AG10803 (cell line): Measurements from ENCODE around the gene GYPB.
A peak's percentile ranks its signal among the peaks of the same experiment; 100 is the strongest.
"Not testable (repeated sequence)": the region's sequence is repeated elsewhere in the genome, so short reads cannot be mapped to it uniquely, and the experiment has no call there.

Source experiments
- DNase-seq: peaks from one replicate; pipeline ENCODE4 v3.0.0; 2010; ENCODE audit warnings: low read depth
- H3K4me3 ChIP-seq: 2 replicates; pipeline ENCODE4 v1.5.1; 2011; ENCODE audit warnings: mild to moderate bottlenecking, low read length, control low read depth
- TF ChIP-seq, protein P1 (sequence below): conservative IDR thresholded peaks from 2 replicates; pipeline ENCODE4 v1.5.1; 2011; ENCODE audit warnings: mild to moderate bottlenecking, low read length, control low read depth, inconsistent platforms

Gene GYPB

GRCh38 chr4:143986180-143986579, 33.0 kb downstream of the GYPB start:
- no peak for DNase-seq
- TF ChIP-seq, protein P1, sequence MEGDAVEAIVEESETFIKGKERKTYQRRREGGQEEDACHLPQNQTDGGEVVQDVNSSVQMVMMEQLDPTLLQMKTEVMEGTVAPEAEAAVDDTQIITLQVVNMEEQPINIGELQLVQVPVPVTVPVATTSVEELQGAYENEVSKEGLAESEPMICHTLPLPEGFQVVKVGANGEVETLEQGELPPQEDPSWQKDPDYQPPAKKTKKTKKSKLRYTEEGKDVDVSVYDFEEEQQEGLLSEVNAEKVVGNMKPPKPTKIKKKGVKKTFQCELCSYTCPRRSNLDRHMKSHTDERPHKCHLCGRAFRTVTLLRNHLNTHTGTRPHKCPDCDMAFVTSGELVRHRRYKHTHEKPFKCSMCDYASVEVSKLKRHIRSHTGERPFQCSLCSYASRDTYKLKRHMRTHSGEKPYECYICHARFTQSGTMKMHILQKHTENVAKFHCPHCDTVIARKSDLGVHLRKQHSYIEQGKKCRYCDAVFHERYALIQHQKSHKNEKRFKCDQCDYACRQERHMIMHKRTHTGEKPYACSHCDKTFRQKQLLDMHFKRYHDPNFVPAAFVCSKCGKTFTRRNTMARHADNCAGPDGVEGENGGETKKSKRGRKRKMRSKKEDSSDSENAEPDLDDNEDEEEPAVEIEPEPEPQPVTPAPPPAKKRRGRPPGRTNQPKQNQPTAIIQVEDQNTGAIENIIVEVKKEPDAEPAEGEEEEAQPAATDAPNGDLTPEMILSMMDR = no peak
- H3K4me3 ChIP-seq = no peak overlapping the region

DNA sequence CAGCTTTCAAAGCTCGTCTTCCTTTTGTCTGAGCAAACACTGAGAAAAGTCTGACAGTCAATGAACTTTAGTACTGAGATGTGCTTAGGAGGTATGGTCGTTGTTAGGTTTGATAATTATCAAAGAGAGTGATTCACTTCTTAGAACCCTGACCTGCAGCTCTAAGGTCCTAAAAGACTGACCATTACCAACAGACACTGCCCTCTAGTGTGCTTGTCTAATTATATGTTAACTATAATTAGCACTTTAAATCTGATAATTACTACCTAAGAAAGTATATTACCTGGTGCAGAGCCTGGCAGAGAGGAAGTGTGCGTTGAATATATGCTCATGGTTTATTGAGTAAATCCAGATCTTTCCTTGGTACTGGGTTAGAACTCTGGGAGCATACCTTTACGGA, 38.4 kb downstream of the GYPB start:
- peak; percentile 3 for DNase-seq
- H3K4me3 ChIP-seq = not testable (repeated sequence)

- DNase-seq, H3K4me3 ChIP-seq: not testable (repeated sequence)
These were observed 43.7 kb downstream of the GYPB start for GRCh38 chr4:143975527-143975926.

GRCh38 chr4:143974021-143974420, 45.2 kb downstream of the GYPB start:
- not testable (repeated sequence) for DNase-seq, H3K4me3 ChIP-seq

GRCh38 chr4:143961075-143961474, 58.1 kb downstream of the GYPB start:
- no peak overlapping the region for H3K4me3 ChIP-seq
- TF ChIP-seq, protein P1 = no peak
- no peak for DNase-seq

DNA sequence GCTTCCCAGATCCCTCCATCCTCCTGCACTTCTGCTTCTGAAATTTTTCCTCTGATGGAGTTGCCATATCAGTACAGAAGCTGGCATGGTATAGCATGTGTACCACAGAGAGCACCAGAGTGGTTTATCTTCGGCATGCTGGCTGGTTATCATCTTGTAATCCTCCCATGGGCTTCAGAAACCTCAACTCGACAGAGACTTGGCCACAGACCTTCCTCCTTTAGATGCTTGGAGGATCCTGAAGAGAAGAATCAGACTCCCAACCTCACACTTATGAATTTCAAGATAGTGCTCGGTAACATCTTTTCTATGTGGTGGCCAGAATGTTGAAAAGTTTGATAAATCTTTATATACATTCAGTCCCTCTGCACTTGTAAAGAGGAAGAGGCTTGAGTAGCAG, 63.9 kb downstream of the GYPB start:
- H3K4me3 ChIP-seq, DNase-seq: not testable (repeated sequence)

DNA sequence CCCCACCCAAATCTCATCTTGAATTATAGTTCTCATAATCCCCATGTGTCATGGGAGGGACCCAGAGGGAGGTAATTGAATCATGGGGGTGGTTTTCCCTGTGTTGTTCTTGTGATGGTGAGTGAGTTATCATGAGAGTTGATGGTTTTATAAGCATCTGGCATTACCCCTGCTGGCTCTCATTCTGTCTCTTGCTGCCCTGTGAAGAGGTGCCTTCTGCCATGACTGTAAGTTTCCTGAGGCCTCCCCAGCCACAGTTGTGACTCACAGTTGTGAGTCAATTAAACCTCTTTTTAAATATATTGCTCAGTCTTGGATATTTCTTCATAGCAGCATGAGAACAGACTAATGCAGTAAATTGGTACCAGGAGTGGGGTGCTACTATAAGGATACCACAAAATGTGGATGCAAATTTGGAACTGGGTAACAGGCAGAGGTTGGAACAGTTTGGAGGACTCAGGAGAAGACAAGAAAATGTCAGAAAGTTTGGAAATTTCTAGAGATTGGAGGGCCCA, 67.7 kb downstream of the GYPB start:
- H3K4me3 ChIP-seq, DNase-seq: not testable (repeated sequence)

DNA sequence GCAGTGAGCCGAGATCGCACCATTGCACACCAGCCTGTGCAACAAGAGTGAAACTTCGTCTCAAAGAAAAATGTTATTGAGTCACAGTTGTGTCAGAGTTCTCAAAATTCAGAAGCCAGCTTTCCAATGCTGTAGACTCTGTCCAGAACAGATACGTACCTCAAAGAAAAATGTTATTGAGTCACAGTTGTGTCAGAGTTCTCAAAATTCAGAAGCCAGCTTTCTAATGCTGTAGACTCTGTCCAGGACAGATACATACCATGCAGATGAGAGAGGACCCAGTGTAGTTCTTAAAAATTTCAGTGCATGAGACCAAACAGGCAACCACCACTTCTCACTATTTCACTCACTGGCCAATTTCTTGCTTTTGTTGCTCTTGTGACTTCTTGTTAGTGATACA, 68.2 kb downstream of the GYPB start:
- DNase-seq, H3K4me3 ChIP-seq: not testable (repeated sequence)

DNA sequence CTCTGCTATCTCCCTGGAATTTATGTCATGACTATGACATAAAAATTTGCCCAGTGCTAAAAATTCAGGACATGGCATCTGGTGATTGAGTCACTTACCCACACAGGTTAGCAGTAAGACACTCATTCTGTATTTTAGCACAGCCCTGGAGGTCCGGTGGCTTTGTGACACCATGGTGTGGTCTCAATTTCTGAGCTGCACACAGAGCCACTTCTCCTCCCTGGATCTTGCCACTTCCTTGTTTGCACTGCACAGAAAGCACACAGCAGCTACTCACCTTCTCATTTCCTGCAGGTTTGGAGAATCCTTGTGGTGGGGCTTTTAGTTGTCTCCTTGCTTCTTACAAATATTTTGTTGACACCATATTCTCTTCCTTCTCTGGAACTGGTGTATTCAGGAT, 69.0 kb downstream of the GYPB start:
- not testable (repeated sequence) for H3K4me3 ChIP-seq, DNase-seq

GRCh38 chr4:143947493-143947892, 71.7 kb downstream of the GYPB start:
- not testable (repeated sequence) for H3K4me3 ChIP-seq, DNase-seq
